Activated T-cell treated with anti-CD3 and anti-CD28 coated beads for 48 hours (primary cell): ENCODE results near the gene PARD6G.

Experiments used
- DNase-seq: peaks from one replicate; pipeline ENCODE4 v3.0.0-alpha.2; 2020; ENCODE audit warnings: low read depth

The PARD6G gene

DNA sequence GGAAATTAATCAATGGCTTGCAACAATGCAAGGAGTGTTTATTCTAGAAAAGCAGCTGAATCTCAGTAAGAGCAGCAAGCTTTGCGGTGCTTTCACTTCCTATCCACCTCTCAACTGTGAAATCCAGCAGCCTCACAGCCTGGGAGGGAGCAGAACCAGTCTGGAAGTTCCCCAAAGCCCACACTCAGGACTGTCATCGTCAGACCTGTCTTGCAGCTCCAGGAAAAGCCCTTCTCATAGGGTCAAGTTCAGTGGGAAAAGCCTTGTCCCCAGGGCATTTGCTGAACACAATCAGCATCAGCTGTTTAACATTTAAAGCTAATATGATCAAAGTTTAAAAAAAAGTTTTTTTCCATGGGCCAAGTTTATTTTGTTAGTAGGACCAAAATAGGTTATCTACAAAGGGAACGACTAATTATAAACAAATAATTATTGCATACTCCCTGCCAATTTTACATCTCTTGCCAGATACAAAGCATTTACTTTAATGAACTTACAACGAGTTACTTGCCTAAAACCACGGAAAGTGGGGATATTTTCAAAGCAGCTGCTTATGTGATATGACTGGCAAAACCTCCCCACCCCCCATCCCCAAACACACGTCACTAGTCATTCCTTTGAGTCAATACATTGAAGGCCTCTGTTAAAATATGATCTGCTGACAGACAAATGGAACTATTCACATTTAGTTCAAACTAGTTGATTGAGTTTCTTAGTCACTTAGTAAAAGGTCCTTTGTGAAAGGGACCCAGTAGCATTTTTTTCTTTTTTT, 36.8 kb downstream of the PARD6G start:
- no peak for DNase-seq

DNA sequence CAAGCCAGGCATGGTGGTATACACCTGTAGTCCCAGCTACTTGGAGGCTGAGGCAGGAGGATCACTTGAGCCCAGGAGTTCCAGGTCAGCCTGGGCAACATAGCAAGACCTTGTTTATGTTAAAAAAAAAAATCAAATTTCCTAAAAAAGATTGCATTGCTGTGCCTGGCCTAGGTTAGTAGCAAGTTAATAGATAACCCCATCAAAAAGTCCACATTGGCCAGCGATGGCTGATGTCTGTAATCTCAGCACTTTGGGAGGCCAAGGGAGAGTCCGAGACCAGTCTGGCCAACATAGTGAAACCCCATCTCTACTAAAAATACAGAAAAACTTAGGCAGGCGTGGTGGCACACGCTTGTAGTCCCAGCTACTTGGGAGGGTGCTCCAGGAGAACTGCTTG, 38.7 kb downstream of the PARD6G start:
- DNase-seq, result no peak

DNA sequence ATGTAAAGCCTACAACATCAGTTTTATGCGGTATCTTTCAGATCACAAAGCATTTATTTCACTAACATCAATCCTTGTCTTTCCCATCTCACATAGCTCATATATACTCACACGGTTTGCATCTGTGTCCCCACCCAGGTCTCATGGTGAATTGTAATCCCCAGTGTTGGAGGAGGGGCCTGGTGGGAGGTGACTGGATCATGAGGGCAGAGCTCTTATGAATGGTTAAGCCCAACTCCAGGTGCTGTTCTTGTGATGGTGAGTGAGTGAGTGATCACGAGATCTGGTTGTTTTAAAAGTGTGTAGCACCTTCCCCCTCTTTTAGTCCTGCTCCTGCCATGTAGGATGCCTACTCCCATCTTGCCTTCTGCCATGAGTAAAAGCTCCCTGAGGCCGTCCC, 42.0 kb downstream of the PARD6G start:
- DNase-seq, result no peak

DNA sequence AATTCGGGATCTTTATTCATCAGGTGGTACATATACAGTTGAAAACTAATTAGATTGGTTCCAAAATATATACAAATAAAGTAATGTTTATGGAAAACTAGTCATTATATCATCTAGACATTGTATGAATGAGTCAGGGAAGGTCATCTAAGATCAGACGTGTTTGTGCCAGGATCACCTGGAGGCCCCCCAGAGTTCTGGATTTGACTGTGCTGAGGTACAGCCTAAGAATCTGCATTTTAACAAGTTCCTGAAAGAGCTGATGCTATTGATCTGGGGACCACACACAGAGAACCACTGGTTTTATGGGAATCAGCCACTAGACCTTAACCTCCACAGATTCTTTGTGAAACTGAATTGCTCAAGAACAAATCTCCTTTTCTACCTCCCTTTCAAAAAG, 43.2 kb downstream of the PARD6G start:
- DNase-seq, result no peak

DNA sequence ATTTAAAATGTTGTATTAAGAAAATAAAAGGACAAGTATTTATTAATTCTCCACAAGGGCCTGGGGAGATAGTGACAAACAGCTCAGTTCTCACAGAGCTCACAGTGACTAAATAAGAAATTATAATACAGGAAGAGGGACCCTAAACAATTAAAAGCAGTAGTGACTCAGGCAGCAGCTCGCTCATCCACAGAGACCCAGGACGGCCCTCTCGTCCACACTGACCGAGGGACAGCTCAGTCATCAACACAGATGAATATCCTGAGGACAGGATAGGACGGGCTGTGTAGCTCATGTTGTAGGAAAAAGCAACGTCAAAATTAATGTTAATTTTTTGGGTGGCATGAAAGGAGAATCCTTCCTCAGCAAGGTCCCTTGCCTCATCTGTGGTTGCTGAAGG, 44.1 kb downstream of the PARD6G start:
- no peak for DNase-seq

DNA sequence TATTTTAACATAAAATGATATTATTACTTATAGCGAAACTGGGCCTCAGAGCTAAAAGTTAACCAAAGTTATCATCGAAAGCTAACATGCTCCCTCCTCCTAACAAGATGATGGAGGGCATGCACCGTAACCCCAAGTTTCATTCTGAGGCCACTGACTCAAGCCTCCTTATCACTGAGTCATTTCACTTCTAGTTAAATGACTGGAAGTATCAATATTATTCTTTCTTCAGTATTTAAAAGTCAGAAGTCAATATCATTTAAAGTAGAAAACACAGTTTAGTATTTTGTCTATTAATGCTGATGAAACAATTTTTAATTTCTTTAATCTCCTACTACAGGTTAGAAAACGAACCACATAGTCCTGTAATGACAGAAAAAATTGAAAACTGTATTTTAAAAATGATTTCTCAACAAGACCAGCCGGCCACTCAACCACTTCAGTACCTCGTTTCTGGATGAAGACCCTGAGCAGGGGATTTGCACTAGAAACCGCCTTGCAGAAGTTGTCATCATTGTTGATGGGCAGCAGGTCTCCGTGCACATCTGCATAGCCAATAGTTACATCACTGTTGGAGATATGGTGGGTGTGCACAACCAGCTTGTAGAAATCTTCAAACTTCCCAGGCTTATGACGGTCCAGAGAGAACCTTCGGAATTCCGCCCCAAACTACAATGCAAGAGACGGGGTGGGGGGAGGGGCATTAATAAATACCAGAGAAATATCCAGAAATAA, 44.9 kb downstream of the PARD6G start:
- peak; percentile 36 for DNase-seq

DNA sequence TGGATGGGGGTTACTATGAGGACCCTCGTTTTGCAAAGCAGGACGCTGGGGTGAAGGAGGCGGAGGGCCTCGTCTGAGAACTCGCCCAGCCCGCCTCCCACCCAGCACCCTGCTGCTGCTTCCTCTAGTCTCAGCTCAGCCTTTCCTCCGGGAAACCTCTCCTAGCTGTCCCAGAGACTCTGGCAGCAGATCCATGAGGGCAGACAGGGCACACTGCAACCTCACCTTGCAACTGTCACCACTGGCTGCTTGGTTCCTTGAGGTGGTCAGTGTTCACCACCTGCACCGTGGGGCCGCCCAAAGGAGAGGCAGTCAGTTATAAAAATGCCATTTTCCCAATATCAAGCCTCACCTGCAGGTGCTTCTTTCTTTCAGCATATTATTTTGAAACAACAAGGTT, 45.6 kb downstream of the PARD6G start:
- no peak for DNase-seq

DNA sequence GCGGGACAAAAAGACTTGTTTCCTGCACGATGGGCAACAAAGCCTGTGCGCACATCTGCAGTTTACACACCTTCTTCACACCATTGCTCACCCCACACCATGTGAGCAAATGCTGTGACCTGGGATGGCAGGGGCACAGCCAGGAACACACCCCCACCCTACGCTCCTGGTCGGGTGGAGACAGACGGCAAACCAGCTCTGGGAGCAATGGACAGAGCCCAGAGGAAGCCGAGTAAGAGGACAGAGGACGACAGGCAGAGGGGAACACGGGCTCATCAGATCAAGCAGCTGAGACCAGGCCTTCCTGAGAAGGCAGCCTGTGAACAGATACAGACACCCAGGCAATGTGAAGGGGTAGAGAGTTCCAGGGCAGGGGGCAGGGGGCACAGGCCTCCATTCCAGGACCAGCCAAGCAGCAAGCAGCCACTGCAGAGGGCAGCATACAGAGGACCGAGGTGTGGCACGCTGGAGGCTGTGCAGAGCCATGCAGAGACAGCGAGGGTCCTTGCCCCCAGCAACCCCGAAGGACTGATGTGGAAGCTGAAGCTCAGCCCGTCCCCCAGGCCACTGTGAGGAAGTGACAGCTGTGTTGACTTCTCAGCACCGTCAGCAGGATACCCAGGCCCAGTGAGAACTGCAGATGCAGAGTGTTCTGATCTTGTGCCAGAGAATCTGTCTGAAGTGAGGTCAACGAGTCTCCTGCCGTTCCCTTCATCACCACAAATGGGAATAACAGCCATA, 46.2 kb downstream of the PARD6G start:
- DNase-seq, result no peak

DNA sequence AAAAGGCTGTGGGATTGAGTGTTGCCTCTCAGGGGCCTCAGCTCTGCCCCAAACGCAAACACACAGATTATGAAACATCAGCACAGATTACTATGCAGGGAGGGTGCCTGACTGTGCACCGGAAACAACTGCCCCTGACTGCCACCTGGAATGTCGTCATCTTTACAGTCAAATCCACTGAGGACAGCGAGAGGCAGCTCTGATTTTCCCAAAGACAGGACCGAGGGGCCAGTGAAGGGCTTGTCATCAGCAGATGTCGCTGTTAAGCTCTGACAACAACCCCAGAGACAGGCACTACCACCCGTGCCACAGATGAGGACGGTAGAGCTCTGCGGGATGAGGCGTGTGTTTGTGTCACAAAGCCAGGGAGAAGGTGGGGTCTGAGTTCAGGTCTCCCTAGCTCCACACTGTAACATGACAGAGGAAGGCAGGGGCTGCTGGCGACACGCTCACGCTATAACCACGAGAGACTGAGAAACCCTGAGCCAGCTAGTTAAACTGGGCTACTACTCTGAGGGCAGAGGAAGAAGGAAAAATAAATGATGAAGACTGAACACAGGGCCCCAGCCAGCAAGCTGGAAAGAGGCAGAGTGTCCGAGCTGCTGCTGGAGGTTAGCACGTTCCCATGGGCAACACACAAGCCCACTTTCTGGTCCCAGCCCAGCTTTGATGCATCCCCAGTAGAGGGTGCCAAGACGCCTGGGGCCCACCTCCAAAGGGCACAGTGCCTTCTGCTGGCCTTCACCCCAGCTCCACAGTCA, 47.0 kb downstream of the PARD6G start:
- no peak for DNase-seq

DNA sequence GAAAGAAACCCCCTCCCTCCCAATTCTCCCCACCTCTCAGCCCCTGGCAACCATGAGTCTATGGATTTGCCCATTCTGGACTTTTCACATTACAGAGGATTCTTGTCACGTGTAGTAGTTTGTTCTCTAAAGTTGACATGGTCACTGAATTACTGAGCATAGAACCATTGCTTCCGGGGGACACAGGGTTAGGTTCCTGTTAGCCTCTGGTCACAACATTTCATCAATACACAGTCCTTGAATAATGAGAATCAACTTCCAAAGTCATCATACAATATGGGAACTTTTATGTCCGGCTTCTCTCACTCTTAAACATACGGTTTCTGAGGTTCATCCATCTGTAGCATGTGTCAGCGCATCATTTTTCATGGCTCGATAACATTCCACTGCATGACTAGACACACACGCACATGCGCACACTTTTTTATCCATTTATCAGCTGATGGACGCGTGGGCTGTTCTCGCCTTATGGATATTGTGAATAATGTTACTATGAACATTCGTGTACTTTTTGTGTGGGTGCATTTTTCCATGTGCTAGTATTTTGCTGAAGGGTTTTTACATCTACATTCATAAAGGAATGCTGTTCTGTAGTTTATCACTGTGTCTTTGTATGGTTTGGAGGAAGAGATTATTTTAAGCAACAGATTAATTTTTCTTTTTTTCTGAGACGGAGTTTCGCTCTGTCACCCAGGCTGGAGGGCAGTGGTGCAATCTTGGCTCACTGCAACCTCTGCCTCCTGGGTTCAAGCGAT, 48.1 kb downstream of the PARD6G start:
- DNase-seq, result no peak

DNA sequence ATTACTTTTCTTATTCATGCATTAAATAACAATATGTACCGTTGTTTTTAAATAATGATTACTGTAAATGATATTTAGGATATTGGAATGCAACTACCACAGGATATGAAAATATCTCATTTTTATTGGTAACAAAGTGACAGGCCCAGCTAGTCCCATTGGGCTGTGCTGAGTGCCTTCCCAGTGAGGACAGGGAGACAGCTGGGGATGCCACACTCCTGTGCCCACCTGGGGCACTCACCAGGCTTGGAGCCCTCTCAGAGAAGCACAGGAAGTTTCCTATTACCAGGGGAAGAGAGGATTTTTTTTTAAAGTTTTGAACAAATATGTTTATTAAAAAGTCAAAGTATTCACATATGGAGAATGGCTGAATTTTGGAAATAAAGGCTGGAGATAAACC, 48.9 kb downstream of the PARD6G start:
- DNase-seq, result no peak

DNA sequence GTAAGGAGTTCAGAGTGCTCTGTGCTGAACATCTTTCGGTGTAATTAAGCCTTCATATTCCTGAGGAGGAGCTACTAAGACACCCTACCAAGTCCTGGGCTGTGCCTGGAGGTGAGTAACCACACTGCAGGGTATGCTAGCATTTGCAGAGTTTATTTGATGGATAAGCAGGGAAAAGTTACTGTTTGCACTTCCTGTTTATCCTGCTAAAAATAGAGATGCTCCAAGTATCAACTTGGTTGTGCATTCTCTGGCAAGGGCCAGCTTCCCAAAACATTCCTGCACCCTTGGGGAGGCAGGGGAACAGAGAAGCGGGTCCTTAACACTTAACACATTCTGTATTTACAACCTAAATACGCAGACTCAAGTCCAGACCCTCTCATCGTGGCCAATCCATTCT, 49.8 kb downstream of the PARD6G start:
- DNase-seq, result no peak

DNA sequence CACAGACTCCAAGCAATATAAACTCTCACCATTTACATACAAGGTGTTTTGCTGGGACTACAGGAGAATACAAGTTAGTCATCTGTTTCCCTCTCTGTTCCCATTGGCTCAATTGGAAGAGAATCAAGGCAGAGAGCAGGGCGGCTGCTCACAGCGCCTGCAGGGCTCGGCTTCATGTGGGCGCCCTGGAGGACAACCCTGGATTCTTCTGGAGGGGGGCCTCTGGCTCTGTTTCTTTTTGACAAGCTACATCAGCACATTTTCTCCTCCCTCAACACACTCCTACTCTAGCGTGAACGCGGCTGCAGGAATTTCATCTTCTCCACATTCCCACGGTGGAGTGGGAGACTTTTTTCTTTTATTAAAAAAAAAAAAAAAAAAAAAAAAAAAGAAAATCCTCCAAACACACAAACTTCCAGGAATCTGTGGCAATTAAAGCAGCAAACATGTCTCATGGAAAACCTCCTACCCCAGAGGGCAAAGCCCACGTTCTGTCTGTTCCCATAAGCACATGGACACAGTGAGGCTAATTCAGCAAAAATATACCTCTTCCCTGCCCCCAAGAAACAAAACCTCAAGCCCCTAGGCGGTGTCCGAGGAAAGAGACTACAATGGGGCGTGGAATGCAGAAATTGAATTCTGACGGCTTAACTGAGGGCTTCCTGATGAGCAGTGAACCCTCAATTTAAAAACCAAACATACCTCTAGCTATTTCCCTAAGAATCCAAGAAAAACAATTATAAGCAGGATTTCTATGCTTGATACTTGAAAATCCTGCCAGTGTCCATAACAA, 50.6 kb downstream of the PARD6G start:
- DNase-seq, result no peak

DNA sequence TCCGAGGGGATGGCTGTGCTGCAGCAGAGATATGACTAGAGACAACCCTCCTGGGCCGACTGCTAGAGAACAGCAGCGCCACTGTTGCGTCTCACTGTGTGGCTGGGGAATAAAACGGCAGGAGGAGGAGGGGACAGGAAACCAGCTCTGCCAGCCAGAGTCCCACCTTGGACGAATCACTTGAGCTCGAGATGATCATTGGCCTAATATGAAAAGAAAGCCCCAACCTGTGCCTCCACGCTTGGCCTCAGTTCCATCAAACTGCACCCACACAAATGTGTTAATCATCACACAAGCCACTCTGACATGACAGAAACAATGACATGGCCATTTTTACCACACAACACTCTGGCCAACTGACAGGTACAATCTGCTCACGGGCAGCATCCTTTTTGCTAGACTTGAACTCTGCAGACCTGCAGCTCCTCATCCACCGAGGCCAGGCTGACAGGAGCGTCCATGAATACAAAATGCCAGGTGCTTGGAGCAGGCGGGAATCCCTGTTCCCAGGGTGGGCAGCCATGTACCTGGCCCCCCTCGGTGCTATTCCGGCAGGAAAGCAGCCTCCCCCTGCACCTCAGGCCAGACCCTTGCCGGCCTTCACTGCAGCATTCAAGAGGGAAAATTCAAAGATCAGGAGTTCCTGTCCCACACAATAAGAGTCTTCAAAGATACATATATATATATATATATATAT, 52.3 kb downstream of the PARD6G start:
- no peak for DNase-seq

DNA sequence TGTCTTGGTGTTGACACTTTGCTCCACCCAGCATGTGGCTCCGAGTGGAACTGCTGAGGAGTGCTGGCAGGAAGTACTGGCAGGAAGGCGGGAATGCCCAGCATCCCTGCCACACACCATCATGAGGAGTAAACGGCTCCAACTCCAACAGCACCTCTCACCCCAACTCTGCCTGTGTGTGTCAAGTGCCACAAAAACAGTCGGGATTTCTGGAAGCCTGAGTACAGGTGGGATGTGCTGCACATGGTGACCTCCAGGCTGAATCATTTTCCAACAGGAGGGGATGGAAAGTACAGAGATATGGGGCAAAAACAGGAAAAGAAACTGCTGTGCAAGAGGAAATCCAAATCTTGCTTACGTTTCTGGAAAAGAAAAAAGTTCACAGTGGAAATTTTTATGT, 53.6 kb downstream of the PARD6G start:
- DNase-seq, result no peak

DNA sequence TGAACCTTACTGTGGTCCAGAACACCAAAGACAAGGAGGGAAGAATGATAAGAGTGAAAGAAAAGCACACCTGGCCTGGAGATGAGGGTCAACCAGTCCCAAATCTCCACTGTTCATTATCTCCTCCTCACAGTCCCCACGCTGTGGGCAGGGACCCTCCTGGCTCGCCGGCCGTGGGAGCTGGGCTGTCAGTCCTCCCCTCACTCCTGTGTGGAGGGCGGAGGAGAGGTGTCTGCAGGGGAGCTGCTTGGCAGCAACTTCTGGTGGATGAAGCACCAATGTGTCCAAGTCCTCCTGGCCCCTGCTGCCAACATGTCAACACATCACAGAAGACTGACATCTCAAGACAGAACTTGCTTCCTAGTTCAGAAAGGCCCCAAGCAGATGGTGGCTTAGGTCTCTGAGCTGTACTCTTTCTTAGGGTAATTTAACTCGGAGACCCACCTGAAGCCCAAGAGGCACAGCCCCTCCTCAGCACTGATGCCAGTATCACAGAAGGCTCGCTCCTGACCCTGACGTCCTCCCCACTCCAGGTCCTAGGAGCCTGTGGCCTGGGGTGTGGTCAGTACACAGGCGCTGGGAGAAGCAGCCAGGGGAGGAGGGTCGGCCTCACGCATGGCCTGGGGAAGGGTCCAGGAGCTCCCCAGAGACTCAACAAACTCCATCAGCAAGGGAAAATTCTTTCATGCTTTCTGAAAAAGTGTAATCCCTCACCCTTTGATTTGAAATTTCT, 54.5 kb downstream of the PARD6G start:
- DNase-seq, result no peak

DNA sequence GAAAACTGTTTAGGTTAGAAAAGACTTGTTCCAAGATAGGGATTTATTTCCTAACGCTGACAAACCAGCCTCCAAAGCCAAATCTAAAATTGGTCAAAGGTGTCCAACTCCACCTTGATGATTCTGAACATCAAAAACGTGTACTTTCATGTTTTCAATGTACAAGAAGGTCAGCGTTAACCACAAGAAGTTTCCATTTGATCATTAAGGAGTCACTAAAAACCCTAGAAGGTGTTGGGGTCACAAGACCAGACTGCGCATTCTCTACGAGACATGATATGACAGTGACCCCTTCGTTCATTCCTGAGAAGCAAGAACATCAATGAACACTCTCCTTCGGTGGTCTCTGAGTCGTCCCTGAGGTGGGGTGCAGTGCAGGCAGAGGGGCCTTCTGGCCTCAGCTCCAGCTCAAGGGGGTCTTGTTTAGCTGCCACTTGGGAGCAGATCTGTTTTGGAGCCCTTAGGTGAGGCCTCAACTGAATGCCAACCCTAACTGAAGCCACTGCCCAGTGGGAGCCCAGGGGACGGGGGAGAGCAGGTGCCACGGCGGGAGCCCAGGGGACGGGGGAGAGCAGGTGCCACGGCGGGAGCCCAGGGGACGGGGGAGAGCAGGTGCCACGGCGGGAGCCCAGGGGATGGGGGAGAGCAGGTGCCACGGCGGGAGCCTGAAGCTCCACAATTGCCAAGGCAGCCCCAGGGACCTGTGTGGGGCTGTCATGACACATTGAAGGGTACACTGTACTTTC, 55.2 kb downstream of the PARD6G start:
- DNase-seq, result no peak

DNA sequence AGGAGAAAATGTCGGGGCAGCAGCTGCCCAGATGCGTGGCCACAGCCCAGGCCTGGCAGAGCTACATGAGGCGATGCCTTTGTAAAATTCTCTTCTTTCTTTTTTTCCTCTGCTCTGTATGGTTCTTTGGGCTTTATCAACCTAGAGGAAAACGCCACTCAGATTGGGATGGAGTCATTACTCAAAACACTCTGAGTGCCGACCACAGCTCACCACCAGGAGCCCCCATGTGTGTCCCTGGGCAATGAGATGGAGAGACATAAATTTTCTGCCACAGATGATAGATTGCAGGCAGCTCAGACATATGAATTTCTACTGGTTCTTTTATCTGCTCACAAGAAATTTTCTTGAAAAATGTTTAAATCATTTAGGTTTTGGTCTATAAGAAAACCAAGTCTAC, 56.0 kb downstream of the PARD6G start:
- no peak for DNase-seq

DNA sequence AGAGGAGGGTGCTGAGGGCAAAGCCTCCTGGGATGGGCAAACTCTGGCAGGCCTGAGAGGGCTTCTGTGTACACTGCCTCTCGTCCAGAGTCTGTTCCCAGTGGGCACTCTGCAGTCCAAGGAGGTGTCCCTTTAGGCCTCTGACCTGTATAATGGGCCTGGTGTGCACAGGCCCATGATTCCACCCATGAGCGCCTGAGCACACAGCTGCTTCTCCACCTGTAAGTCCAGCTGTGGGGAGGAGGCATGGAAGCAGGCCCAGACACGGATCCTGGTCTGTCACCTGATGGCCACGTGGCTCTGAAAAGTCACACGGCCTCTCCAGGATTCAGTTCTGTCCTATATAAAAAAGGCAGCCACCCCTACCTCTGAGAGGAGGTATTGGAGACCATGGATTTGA, 57.0 kb downstream of the PARD6G start:
- no peak for DNase-seq
